Astrocyte (in vitro differentiated cells and primary cell): ENCODE measurements around the gene GABRA4. TPM values are rescaled to one million over a fixed set of nuclear protein-coding genes. Genes with fewer than 3 reads are reported as not detected.

Experiments
- DNase-seq: peaks from one replicate; pipeline ENCODE4 v3.0.0-alpha.2; 2010; ENCODE audit warnings: low read depth
- FAIRE-seq: peaks from 2 replicates; lab custom pipeline; 2011; peaks lifted over from hg19 to GRCh38; lab: Jason Lieb, UNC
- H2AFZ ChIP-seq: 2 replicates; pipeline ENCODE4 v1.6.0; 2012; ENCODE audit warnings: low read depth, low read length, inconsistent platforms
- H3K27ac ChIP-seq: 2 replicates; pipeline ENCODE4 v1.5.1; 2011; ENCODE audit warnings: low read depth, low read length, inconsistent platforms
- H3K27me3 ChIP-seq: 2 replicates; pipeline ENCODE4 v1.6.0; 2011; ENCODE audit warnings: low read length, inconsistent platforms; ENCODE audit not compliant: insufficient read depth
- H3K36me3 ChIP-seq: 2 replicates; pipeline ENCODE4 v1.5.1; 2011; ENCODE audit warnings: low read length, inconsistent platforms; ENCODE audit not compliant: insufficient read depth
- H3K4me1 ChIP-seq: 2 replicates; pipeline ENCODE4 v1.5.1; 2011; ENCODE audit warnings: low read length, inconsistent platforms; ENCODE audit not compliant: insufficient read depth
- H3K4me2 ChIP-seq: 2 replicates; pipeline ENCODE4 v1.6.0; 2012; ENCODE audit warnings: low read length, inconsistent platforms
- H3K4me3 ChIP-seq: 2 replicates; pipeline ENCODE4 v1.5.1; 2011; ENCODE audit warnings: low read depth, mild to moderate bottlenecking, low read length, inconsistent platforms; ENCODE audit not compliant: insufficient read depth
- H3K79me2 ChIP-seq: 2 replicates; pipeline ENCODE4 v1.6.0; 2012; ENCODE audit warnings: mild to moderate bottlenecking, low read length, inconsistent platforms; ENCODE audit not compliant: insufficient read depth
- H3K9ac ChIP-seq: 2 replicates; pipeline ENCODE4 v1.6.0; 2012; ENCODE audit warnings: mild to moderate bottlenecking, low read length, inconsistent platforms
- H3K9me3 ChIP-seq: 2 replicates; pipeline ENCODE4 v1.5.1; 2012; ENCODE audit warnings: low read depth, mild to moderate bottlenecking, low read length, inconsistent platforms; ENCODE audit not compliant: insufficient read depth
- H4K20me1 ChIP-seq: 2 replicates; pipeline ENCODE4 v1.6.0; 2012; ENCODE audit warnings: low read length, inconsistent platforms; ENCODE audit not compliant: insufficient read depth
- H3K27ac Mint-ChIP-seq: one replicate; pipeline ENCODE4 v1.8.0; 2021; ENCODE audit warnings: mild to moderate bottlenecking, mixed read lengths; ENCODE audit not compliant: unreplicated experiment
- H3K27me3 Mint-ChIP-seq: one replicate; pipeline ENCODE4 v1.8.0; 2021; ENCODE audit warnings: low read depth, mixed read lengths; ENCODE audit not compliant: unreplicated experiment
- H3K36me3 Mint-ChIP-seq: one replicate; pipeline ENCODE4 v1.8.0; 2021; ENCODE audit warnings: low read depth, mixed read lengths; ENCODE audit not compliant: unreplicated experiment
- H3K4me1 Mint-ChIP-seq: one replicate; pipeline ENCODE4 v1.8.0; 2021; ENCODE audit warnings: low read depth, mixed read lengths; ENCODE audit not compliant: unreplicated experiment
- H3K4me3 Mint-ChIP-seq: one replicate; pipeline ENCODE4 v1.8.0; 2021; ENCODE audit warnings: mild to moderate bottlenecking, moderate library complexity, mixed read lengths; ENCODE audit not compliant: unreplicated experiment
- H3K9me3 Mint-ChIP-seq: one replicate; pipeline ENCODE4 v1.8.0; 2021; ENCODE audit warnings: mild to moderate bottlenecking, mixed read lengths; ENCODE audit not compliant: unreplicated experiment
- CTCF ChIP-seq: IDR thresholded peaks from 2 replicates; pipeline ENCODE4 v1.5.1; 2011; ENCODE audit warnings: low read depth, mild to moderate bottlenecking, inconsistent platforms, low read length, moderate library complexity; ENCODE audit not compliant: insufficient read depth
- EZH2 ChIP-seq: IDR thresholded peaks from 2 replicates; pipeline ENCODE4 v1.6.1; 2012; ENCODE audit warnings: mild to moderate bottlenecking, low read length, inconsistent platforms; ENCODE audit not compliant: insufficient read depth
- total RNA-seq: library from RNA; stranded (reverse); gene quantifications from 2 replicates; pipeline ENCODE4 v1.2.1, GENCODE V29; 2021

The GABRA4 gene
- total RNA-seq, 1 donor from 2014 or later: not detected

DNA sequence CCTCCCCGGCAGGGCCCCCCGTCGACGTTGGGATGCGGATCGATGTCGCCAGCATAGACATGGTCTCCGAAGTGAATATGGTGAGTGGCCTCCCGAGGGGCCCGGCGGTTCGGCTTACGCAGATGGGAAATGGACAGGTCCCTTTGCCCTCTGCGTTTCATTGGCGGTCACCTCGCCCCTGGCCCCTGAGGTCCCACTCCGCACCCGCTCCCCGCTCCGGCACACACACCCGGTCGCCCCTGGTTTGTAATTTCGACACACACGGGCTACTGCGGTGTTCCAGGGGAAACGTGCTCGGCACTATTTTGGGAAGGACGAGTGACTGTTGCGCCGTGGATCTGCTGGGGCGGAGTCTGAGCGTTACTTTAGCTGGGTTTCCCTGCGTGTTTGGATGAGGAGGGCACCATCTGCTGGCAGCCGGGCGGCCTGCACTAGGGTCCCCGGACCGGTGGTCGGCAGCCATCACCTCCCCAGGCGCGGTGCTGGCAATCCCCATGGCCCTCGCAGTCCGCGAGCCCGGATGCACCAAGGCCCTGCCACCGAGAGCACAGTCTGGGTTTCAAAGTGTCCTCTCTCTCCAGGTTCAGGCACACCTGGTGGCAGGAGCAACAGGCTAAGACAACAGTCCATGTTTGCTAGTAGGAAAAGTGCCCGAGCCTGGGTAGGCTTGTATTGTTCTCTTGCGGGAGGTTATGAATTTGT is 39.2 kb upstream of the GABRA4 start:
- Mint-ChIP-seq H3K27me3 (peaks cover 9% of the 10 kb centered on the region), H3K4me3 (peak overlapping the region; percentile 86), H3K36me3 (no peaks in the 10 kb centered on the region), H3K9me3 (no peaks in the 10 kb centered on the region), H3K27ac (no peak overlapping the region), H3K4me1 (no peaks in the 10 kb centered on the region)
- Histone ChIP-seq H4K20me1 (no peaks in the 10 kb centered on the region), H3K9ac (peak overlapping the region; percentile 75), H3K9me3 (no peaks in the 10 kb centered on the region), H3K36me3 (no peaks in the 10 kb centered on the region), H3K4me3 (peak overlapping the region; percentile 77), H3K4me2 (peak overlapping the region; percentile 99), H3K4me1 (peaks cover 9% of the 10 kb centered on the region), H3K79me2 (no peaks in the 10 kb centered on the region), H3K27me3 (no peaks in the 10 kb centered on the region), H2AFZ (peak overlapping the region; percentile 83), H3K27ac (no peak overlapping the region)
- no peak for FAIRE-seq
- TF ChIP-seq CTCF: peak; percentile 71
- no peak for TF ChIP-seq EZH2
- DNase-seq: peak; percentile 45

GRCh38 chr4:47031751-47032404 is 38.5 kb upstream of the GABRA4 start:
- Histone ChIP-seq H3K36me3 (no peaks in the 10 kb centered on the region), H2AFZ (peak overlapping the region; percentile 83), H3K4me2 (peak overlapping the region; percentile 99), H3K79me2 (no peaks in the 10 kb centered on the region), H3K9me3 (no peaks in the 10 kb centered on the region), H3K4me1 (peaks cover 9% of the 10 kb centered on the region), H3K27ac (no peak overlapping the region), H3K27me3 (no peaks in the 10 kb centered on the region), H3K9ac (peak overlapping the region; percentile 75), H4K20me1 (no peaks in the 10 kb centered on the region), H3K4me3 (peak overlapping the region; percentile 77)
- Mint-ChIP-seq H3K4me3 (peak overlapping the region; percentile 86), H3K4me1 (no peaks in the 10 kb centered on the region), H3K27me3 (peaks cover 9% of the 10 kb centered on the region), H3K9me3 (no peaks in the 10 kb centered on the region), H3K27ac (no peak overlapping the region), H3K36me3 (no peaks in the 10 kb centered on the region)
- FAIRE-seq: no peak
- DNase-seq: no peak
- TF ChIP-seq CTCF (no peak), EZH2 (no peak)
